Measurements from ENCODE around the gene NCKAP5L. TPM values are rescaled to one million over a fixed set of nuclear protein-coding genes. Genes with fewer than 3 reads are reported as not detected.

NCKAP5L gene
- total and polyA plus RNA-seq, 2 experiments from 2014 or later, result 10.2 to 37.0 TPM

- H2AFZ ChIP-seq, result no peak overlapping the region
- TF ChIP-seq EZH2phosphoT487 (IDR thresholded peaks at IDR 0.05; ENCODE audit: unreplicated experiment) (no peak), POLR2AphosphoS5 (IDR thresholded peaks at IDR 0.05; ENCODE audit: low read depth) (no peak), REST (IDR thresholded peaks at IDR 0.05; ENCODE audit: unreplicated experiment) (no peak), NANOG (IDR thresholded peaks at IDR 0.05; ENCODE audit: borderline replicate concordance) (no peak), ZNF462 (CRISPR knock-in tag; IDR thresholded peaks at IDR 0.05) (no peak), JUNB (IDR thresholded peaks at IDR 0.05; ENCODE audit: unreplicated experiment) (no peak), STAT1 (IDR thresholded peaks at IDR 0.05; ENCODE audit: unreplicated experiment) (no peak), ZNF114 (CRISPR knock-in tag; IDR thresholded peaks at IDR 0.05) (no peak), ZNF331 (CRISPR knock-in tag; IDR thresholded peaks at IDR 0.05; ENCODE audit: low read depth) (no peak), CTCF (conservative IDR thresholded peaks at IDR 0.05; ENCODE audit: low read depth in 2 of 2) (no peak), ETS1 (IDR thresholded peaks at IDR 0.05) (no peak), EZH2 (IDR thresholded peaks at IDR 0.05; ENCODE audit: low read depth, unreplicated experiment) (no peak), CREB1 (CRISPR knock-in tag; IDR thresholded peaks at IDR 0.05; ENCODE audit: low read depth) (no peak)
- H3K27ac ChIP-seq (ENCODE audit: low read depth), result 0 out of 2 replicates have a peak overlapping the region, but pooled peaks have one; percentile 50
- H3K79me2 ChIP-seq (replicated peaks; ENCODE audit: insufficient read depth), result no peaks in the 10 kb centered on the region
- no peaks in the 10 kb centered on the region for H3K27me3 ChIP-seq (ENCODE audit: insufficient read depth)
- Mint-ChIP-seq H3K4me1 (peaks cover 19% of the 10 kb centered on the region), H3K4me3 (no peak overlapping the region; the same call in 2 of the 3 replicates), H3K27me3 (ENCODE audit: insufficient read depth, low read depth, poor library complexity) (peaks cover 14% of the 10 kb centered on the region), H3K9me3 (peaks cover 7% of the 10 kb centered on the region), H3K27ac (peak overlapping the region; percentile 78), H3K36me3 (ENCODE audit: low read depth) (peaks cover 9% of the 10 kb centered on the region; the same call in 1 of the 3 replicates)
- peaks cover 9% of the 10 kb centered on the region; the same call in 1 of the 2 replicates for H3K4me1 ChIP-seq (ENCODE audit: insufficient read depth)
- no peak overlapping the region for H3K4me2 ChIP-seq
- DNase-seq (ENCODE audit: low spot score) (no peak), ATAC-seq (peak; percentile 16; the same call in 2 of the 3 replicates)
- H3K9me2 ChIP-seq (ENCODE audit: insufficient read depth), result 0 out of 2 replicates have a peak, but pooled peaks cover 4% of the 10 kb centered on the region
- H3K4me3 ChIP-seq, result no peak overlapping the region
- no peaks in the 10 kb centered on the region for H3F3A ChIP-seq (replicated peaks; ENCODE audit: low read depth)
- no peaks in the 10 kb centered on the region for H3K36me3 ChIP-seq (ENCODE audit: insufficient read depth)
- H4K20me1 ChIP-seq (replicated peaks; ENCODE audit: insufficient read depth), result no peaks in the 10 kb centered on the region
These were observed 37.3 kb downstream of the NCKAP5L start for GRCh38 chr12:49790741-49791555.

All from GM23338 (cell line).